HS-27A (cell line): ENCODE data around the gene VTN.

Experiments
- DNase-seq: peaks from one replicate; pipeline ENCODE4 v3.0.0-alpha.2; 2012; ENCODE audit warnings: low read depth, missing footprints

The VTN gene

DNA sequence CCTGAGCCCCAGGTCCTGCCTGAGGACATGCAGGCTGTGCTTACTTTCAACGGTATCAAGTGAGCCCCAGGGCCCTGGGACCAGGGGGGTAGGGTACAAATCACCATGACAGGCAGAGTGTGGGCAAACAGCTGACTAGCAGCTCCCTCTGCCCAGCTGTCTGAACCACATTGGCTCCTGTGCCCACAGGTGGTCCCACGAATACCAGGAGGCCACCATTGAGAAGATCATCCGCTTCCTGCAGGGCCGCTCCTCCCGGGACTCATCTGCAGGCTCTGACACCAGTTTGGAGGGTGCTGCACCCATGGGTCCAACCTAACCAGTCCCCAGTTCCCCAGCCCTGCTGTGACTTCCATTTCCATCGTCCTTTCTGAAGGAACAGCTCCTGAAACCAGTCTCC, 25.9 kb upstream of the VTN start:
- DNase-seq, result no peak

DNA sequence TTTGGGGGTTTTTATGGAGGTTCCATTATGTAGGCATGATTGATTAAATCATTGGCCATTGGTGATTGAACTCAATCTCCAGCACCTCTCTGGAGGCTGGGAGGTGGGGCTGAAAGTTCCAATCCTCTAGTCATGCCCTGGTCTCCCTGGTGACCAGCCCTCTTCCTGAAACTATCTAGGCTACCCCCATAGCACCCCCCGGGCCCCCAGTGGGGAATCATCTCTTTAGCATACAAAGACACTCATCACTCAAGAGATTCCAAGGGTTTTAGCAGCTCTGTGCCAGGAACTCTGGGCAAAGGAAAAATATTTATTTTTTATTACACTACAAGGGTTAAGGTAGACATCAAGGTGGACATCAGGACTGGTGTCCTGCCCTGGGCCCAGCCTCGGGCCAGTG, 25.3 kb upstream of the VTN start:
- no peak for DNase-seq

- no peak for DNase-seq
Observed at GRCh38 chr17:28394337-28395116, 24.4 kb upstream of the VTN start.

DNA sequence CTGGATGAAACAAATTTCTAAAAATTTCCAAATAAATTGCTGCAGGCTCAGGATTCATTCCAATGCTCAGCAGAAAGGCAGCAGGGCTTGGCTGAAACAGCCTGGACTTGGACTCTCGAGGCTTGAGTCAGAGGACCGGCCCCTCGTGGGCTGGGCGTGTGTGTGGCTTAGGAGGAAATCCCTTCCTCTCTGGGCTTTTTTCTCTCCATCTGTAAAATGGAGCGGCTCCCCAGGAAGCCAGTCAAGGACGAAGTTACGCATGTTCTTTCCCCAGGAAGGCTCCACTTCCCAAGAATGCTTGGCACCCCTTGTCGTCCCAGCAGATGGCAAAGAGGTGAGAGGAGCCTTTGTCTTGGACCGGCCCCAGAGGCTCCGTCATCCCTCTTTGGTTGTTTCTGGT, 22.4 kb upstream of the VTN start:
- DNase-seq, result no peak

GRCh38 chr17:28391401-28391800, 21.3 kb upstream of the VTN start:
- DNase-seq, result no peak

- no peak for DNase-seq
Observed at GRCh38 chr17:28390984-28391383, 20.9 kb upstream of the VTN start.

DNA sequence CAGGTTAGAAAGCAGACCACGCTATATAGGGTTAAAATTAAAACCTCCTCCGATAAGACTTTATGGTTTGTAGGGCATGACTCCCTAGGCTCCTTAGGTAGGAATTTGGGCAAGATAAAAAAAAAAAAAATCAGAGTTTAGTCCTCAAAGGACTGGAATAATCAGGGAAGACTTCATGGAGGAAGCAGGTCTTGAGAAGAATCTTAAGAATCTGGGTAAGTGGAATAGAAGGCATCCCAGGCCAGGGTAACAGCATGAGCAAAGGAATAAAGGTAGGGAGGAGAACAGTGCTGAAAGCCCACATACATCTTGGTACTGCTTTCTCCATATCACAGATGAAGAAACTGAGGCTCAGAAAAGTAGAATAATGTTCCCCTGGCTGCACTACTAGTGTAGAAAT, 20.5 kb upstream of the VTN start:
- DNase-seq, result no peak

GRCh38 chr17:28390141-28390540, 20.0 kb upstream of the VTN start:
- no peak for DNase-seq

DNA sequence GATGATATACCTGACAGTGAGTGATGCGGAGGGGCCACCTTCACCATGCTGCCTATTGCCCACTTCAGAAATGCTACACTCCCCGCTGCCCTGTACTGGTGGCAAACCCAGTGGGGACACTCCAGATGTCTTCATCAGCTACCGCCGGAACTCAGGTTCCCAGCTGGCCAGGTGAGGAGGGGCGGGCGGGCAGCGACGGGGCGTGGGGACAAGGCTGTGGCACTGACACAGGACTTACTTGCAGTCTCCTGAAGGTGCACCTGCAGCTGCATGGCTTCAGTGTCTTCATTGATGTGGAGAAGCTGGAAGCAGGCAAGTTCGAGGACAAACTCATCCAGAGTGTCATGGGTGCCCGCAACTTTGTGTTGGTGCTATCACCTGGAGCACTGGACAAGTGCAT, 18.0 kb upstream of the VTN start:
- no peak for DNase-seq

GRCh38 chr17:28386391-28386790, 16.3 kb upstream of the VTN start:
- no peak for DNase-seq

GRCh38 chr17:28385406-28385805, 15.3 kb upstream of the VTN start:
- DNase-seq, result no peak

DNA sequence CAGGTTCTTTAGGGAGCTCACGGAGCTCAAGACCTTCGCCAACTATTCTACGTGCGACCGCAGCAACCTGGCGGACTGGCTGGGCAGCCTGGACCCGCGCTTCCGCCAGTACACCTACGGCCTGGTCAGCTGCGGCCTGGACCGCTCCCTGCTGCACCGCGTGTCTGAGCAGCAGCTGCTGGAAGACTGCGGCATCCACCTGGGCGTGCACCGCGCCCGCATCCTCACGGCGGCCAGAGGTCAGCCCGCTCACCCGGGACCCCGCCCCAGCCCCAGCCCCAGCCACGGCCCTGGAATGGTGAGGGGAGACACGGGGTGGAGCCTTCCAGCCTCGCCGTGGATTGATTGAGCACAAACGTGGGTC, 14.9 kb upstream of the VTN start:
- DNase-seq, result no peak

GRCh38 chr17:28384281-28385036, 14.4 kb upstream of the VTN start:
- no peak for DNase-seq

- DNase-seq, result no peak
Observed at GRCh38 chr17:28381141-28381825, 11.2 kb upstream of the VTN start.

DNA sequence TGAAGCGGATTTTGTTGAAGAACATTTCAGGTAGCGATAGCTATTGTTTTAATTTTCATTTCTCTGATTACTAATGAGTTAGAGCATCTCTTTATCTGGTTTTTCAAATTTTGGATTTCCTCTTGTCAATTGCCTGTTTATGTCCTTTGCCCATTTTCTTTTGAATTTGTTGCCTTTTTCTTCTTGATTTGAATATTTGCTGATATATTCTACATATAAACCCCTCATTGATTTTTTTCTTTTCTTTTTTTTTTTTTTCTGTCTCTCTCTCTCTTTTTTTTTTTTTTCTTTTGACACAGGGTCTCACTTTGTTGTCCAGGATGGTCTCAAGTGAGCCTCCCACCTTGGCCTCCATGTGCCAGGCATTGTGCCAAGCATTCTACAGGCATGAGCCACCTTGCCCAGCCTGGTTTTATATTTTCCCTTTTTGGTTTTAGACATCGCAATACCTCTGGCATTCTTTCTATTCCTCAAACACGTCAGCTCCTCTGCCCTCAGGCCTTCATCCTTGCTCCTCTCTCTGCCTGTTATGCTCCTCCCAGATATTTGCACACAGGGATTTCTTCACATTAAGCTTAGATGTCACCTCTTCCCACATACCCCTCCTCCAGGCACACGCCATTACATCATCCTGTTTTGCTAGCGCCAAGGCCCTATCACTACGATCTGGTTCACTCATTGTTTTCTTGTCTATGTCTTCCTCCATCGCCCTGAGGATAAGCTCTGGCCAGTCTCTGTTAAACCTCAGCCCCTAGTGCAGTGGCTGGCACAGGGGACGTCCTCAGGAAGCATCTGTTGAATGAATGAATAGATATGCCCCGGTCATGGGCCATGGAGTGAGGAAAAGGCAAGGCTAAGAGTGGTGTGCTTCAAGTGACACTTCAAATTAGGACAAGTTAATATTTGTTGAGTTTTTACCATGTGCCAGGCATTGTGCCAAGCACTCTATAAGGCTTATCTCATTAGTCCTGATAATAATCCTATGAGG, 10.0 kb upstream of the VTN start:
- DNase-seq, result no peak

DNA sequence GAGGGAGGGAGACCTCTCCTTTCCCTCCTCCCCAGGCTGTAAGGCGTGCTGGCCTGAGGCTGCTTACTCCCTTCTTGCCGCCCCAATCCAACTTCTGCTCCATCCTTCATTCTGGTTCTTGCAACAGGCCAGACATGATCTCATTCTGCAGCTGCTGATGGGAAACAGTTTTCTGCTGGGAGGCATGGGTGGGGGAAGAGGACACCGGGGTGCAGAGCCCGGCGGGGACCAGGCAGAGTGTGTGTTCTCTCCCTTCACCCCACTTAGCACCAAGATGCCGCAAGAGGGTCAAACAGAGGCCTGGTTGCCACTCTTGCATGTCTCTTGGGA, 2.8 kb upstream of the VTN start:
- no peak for DNase-seq

GRCh38 chr17:28372203-28372944, 2.3 kb upstream of the VTN start:
- no peak for DNase-seq

DNA sequence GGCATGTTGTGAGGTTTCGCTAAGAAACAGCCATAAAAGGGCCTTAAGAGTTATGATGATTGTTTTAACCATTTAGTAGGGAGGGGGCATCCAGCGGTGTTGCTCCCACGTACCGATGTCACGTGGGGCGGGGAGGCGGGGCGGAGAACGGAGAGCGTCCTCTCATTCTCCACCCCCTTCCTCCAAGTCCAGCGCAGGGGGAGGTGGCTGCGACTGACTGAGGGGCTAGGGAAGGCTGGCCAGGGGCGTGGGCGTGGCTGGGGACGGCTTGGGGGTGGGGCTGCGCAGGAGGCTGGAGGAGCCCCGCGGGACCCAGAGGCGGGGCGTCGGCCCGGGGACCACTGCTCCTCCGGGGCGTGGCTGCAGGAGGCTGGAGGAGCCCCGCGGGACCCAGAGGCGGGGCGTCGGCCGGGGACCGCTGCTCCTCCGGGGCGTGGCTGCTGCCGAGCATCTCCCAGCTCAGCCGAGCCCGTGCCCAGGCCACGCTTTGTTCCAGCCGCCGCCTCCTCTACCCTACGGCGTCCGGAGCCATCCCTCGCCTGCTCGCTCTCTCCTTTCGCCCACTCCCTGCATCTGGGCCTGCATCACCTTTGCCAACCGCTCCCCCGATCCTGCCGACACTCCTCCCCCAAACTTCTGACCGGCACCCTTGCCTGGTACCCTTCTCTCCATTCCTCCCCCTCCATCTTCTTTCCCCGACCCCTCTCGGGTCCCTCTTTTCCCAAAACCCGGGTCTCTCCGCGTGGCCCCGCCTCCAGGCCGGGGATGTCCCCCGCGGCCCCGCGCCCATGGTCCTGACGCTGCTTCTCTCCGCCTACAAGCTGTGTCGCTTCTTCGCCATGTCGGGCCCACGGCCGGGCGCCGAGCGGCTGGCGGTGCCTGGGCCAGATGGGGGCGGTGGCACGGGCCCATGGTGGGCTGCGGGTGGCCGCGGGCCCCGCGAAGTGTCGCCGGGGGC, 1.4 kb upstream of the VTN start, which contains the start of gene SARM1:
Gene SARM1, plus strand, starts transcription at position 450 of the 958 bp plus-strand sequence. Its CDS starts 339 bp downstream, at position 789.
- peak; percentile 56 for DNase-seq

- DNase-seq, result no peak
Observed at GRCh38 chr17:28370744-28371103, 617 bp upstream of the VTN start.

- no peak for DNase-seq
Observed at GRCh38 chr17:28369684-28370034, 448 bp downstream of the VTN start.
